Germinal center (tissue), 1 donor: ENCODE measurements around the gene P3H2.

Experiments
- DNase-seq: peaks from one replicate; pipeline ENCODE4 v3.0.0; 2012; ENCODE audit warnings: mixed read lengths, low spot score

P3H2 gene

DNA sequence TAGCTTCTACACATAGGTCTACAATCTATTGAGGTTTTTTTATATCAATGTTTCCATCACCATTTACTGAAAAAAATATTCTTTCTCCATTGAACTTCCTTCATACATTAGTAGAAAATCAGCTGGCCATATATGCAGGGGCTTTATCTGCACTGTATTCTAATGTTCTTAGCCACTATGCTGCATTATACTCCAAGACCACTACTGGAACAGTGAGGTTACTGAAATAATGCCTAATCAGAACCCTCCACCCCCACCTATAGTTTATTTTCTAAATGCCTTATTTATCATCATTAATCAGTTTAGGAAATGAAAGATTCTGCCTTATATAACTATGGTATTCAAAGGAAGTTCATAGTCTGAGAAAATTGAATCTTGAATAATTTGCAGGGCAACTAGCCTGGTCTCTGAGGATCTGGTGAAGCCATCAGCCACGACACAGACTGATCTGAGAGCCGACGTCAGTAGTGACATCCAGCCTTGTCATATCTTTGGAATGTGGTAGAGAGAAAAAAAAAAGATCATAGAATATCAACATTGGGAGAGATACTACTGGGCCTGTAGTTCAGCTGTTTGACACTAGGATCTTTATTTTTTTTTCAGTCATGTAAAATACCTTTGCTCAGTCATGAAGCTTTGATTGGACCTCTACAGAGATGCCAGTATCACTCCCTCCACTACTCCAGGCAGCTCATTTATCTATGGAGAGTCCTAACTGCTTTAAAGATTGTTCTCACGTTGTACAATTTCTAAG is 66.6 kb downstream of the P3H2 start:
- DNase-seq, result no peak

DNA sequence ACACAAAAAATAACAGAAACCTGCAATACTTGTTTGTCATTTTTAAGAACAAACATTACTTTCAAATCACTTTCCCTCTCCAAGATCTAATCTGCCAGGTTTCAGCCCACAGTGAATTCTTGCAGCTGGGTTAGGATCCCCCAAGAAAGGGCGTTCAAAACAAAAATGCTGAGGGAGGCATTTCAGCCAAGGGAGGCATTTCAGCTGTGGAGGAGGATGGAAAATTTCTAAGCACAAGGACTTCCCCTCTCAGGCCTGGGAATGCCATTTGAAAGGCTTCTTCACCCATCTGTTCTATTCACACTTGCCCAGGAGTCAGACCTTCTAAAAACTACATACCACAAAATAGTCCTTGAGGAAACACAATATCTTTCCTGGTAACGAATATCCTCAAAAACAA is 69.1 kb downstream of the P3H2 start:
- no peak for DNase-seq

DNA sequence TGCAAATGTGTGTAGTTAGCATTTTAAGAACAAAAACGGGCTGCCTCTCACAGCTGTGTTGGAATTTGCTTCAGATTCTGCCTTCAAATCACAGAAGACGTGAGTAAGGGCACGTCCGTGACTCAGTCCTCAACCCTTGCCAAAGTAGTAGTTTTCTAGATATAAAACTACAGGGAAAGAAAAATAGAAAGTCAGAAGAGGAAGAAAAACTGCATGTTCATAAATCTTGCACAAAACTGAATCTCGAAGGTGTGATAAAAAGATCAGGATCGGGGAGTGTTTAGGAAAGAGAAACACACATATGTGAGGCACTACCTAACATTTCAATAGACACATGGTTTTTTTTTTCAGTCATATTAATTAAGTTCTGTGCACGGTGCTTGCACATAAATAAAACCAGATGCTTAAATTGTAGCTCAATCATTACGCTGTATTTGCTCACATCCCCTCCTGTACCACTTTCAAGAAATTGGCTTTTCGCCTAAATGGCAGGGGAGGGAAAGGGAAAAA is 71.7 kb downstream of the P3H2 start:
- no peak for DNase-seq

DNA sequence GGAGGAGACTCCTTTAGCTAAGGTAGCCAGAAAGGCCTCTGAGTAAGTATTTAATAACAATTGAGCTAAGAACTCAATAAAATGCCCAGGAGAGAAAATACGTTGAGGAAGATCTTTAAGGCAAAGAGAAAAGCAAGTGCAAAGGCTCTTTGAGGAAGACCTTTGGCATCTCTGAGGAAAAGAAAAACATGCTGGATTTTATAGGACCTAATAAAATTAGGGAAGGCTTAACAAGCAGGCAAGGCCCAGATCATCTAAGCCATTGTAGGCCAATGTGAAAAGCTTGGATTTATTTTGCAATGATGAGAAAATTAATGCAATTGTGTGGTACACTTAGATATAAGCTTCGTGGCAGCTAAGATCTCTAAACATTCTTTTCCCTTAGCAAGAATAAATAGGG is 75.7 kb downstream of the P3H2 start:
- no peak for DNase-seq

DNA sequence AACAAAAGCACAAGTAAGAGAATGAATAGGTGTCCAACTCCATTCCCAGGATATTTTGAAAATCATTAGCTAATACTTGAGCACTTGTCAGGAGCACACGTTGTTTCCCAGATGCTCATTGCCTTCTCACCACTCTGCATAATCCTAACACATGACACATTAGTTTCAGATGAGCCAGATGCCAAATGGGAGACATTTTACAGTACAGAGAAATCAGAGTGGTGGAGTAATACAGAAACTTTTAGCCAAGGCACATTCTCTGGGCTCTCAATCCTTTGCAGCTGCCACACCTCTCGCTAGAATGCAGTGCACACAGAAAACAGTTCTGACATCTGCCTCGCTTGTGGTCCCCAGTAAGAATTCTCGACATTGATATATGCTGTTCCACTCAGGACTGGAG is 76.6 kb downstream of the P3H2 start:
- DNase-seq, result no peak

DNA sequence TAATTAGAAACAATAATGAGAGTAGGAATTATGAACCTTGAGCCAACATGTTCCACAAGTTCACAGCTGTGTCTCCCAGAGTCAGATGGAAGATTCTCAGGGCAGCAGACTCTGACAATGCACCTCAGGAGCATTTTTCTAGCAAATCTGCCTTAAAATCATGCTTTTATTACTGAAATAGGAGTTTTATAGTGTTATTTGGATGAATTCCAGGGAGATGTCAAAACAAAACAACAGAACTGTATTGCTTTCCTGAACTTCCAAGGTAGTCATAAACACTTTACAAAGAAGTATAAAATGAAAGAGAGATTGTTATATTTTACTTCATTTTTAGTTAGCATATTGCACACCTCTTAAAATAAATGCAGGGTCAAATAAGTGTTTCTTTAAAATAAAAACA is 77.0 kb downstream of the P3H2 start:
- no peak for DNase-seq

DNA sequence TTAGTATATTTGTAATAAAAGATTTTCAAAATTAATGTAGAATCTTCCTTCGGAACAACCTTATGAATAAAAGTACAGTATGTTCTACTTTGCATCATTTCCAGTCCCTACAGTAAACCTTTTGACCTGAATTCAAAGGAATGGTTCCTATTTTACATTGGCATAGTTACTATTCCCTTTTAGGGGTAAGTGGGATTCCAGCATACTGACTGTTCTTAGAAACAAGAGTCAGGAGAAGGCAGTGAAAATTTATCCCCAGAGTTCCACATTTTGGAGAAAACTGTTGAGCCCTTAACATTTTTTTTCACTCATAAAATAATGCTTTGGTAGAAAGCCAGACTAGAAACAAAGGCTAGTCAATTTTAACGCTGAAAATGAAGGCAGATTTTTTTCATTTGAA is 78.1 kb downstream of the P3H2 start:
- no peak for DNase-seq

DNA sequence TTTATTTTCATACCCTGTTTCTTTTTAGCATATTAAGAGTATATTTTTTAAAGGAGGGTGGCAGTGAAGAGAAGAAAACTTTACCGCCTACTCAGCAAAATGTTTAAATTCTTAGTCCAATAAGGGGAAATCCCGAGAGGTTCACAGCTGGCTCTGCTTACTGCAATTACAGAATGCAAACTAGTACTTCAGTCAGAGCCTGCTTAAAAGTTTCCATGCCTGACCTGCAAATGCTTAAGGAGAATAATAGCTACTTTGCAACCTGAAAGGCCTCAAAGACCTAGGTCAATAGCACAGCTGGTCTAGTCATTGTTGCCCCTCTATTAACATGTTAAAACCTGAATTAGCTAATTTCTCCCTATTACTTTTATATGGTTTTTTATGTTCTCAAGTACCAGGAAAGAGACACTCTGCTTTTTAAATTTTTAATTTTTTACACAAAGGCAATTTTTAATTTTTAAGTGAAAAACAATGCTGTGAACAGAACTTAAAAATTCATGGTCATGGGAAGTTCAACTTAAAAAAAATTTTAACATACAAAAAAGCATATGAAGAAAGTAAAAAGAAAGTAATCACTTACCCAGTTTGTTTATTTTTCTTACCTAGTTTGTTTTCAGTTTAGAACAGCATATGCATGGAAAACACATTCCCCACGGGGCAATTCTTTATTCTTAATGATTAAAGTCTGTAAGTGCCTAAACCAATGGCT is 79.2 kb downstream of the P3H2 start:
- no peak for DNase-seq

DNA sequence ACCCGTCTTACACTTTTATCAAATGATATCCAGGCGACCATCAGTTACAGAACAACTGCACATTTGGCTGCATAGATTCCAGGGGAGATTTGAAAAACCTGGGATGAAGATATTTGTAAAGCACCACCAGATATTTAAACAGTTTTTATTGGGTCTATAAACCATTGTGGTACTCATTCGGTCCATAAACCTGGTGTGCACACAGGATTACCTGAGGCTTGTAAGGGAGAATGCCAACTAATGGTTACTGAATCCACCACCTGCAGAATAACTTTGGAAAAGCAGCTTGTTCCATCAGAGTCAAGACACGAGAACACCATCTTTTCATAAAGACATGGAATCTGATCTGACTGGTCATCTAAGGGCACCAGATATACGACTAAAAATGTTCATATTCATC is 80.6 kb downstream of the P3H2 start:
- DNase-seq, result no peak

DNA sequence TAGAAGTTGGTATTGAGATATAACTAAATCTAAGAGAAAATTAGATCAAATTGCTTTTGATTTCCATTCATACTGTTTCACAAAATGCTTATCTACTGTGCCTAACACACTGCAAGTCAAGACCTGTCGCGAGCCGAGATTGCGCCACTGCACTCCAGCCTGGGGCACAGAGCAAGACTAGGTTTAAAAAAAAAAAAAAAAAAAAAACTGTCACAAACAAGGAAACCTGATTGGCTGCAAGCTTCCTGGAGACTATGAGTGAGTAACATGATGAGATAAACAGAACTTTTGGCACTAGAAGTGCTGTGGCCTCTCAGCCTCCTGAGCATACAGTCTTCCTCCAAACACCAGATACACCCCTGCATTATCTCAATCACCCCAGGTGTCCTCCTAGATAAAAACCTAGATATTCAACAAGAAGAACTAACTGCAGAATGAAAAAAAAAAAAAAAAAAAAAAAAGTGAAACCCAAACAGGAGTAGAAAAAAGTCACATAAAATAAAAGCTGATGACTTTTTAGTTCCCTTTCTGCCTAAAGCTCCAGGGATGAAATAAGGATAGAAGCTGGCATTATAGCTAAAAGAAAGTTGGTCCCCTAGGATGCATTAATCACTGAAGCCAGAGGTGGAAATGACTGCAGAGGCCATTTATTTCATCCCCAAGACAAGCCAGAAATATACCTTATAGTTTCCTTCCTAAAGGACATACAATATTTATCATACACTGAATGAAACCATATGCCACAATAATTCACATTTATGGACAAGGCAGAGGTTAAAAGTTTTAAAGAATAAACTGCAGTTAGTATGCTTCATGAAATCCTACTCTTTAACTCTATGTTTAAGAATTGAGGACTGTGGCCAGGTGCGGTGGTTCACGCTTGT is 82.4 kb downstream of the P3H2 start:
- DNase-seq, result no peak

DNA sequence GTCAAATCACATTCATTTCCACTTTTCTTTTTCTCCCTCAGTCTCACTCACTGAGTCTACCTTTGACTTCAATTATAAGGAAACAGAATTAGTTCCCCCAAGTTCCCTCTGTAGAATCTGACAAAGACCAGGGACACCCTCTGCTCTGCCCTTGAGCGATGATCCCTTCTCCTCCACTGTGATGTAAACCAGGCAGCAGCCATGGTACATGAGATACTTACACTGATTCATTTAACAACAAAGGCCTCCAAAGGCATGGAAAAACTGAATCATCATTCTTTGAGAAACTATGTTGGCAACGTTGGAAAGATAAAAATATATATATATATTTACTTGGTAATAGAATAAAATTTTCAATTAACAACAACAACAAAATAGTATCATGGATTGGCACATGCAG is 84.1 kb downstream of the P3H2 start:
- DNase-seq, result no peak

DNA sequence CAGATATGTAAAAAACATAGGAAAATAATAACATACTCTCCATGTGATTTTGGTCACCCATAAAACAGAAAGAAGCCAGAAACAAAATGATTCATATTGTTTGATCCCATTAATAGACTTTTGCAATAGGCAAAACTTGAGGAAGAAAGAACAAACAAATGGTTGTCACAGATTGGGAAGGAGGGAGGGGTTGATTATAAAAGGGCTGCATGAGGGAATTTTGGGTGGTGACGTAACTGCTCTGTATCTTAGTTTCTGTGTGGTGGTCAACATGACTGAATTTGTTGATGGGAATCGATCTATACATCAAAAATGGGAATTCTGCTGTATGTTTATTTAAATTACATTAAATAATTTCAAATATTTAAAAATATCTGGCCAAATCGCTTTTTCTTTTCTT is 86.3 kb downstream of the P3H2 start:
- no peak for DNase-seq

DNA sequence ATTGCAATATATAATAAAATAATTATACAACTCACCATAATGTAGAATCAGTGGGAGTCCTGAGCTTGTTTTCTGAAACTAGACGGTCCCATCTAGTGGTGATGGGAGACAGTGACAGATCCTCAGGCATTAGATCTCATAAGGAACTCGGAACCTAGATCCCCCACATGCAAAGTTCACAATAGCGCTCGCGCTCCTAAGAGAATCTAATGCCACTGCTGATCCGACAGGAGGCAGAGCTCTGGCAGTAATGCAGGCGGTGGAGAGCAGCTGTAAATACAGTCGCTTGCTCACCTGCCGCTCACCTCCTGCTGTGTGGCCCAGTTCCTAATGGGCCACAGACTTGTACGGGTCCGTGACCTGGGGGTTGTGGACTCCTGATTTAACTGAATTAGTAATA is 87.8 kb downstream of the P3H2 start:
- no peak for DNase-seq

DNA sequence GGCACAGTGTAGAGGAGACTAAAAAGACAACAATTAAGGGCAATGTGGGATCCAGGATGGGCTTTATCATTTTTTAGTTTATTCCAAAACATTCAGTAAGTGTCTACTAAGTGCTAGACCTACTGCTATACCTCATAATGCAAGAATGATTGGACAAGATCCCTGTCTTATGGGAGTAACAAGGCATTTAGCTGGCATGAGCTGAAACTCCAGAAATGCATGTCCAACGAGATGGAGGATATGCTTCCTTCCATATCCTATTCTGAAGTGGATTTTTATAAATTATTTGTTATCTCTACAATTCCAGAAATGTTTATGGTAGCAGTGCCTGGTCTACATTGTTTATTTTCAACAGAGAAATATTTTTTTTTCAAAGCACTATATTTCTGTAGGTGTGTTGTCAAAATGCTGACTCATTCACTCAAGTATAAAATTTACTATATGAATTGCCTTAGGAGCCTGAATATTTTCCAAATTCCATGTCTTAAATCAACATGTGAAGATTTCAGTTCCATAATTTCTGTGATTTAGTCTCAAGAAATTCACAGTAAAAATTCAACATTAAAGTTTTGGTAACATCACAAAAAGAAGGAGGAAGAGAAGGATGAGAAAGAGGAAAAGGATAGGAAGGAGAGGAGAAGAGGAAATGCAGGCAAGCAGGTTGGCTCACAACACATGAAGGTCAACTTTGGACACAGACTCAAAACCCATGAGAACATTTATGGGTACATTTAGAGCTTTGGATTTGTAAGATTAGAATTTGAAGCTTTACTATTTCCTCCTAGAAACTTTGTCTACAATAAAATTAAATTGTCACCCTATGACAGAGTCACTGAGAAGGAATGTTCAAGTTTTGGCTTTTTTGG is 88.6 kb downstream of the P3H2 start:
- DNase-seq, result no peak

DNA sequence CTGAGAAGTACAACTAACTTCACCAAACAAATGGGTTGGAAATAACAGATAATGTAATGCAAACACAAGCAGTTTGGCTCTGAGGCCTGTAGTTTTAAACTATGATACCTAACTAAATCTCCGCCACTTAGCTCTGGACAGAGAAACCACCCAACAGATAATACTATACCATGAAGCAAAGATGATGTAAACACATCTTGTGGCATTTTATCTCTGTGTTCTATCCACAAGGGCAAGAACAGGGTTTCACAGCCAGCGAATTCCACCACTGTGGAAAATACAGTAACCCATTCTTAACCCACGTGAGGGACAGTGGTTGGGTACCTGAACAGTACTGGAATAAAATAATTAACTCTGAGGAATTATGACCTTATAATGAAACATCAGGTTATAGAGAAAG is 93.6 kb downstream of the P3H2 start:
- DNase-seq, result no peak

DNA sequence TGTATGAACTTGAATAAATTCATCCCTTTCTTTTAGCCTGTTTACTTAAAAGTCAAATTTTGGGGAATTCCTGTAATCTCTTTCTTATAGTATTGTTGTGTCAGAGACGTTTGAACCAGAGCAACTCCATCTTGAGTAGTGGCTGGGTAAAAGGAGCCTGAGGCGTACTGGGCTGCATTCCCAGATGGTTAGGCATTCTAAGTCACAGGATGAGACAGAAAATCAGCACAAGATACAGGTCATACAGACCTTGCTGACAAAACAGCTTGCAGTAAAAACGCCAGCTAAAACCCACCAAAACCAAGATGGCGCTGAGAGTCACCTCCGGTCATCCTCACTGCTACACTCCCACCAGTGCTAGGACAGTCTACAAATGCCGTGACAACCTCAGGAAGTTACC is 94.5 kb downstream of the P3H2 start:
- no peak for DNase-seq

DNA sequence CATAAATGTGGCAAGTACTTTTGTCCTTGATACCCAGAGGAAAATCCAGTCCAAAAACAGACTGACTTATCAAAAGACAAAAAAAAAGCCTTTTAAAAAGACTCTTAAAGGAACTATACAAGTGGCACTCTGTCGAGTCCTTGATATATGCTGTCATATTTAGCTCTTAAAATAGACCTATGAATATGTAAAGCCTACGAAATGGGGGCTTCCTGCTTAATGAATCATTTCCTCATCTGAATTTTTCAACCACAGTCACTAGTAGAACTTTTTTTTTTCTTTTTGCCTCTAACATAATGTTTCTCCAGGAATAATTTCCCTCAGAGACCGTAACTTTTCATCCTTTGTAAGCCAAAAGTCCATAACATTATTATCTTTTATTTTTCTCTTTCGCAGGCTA is 95.8 kb downstream of the P3H2 start:
- DNase-seq, result no peak

DNA sequence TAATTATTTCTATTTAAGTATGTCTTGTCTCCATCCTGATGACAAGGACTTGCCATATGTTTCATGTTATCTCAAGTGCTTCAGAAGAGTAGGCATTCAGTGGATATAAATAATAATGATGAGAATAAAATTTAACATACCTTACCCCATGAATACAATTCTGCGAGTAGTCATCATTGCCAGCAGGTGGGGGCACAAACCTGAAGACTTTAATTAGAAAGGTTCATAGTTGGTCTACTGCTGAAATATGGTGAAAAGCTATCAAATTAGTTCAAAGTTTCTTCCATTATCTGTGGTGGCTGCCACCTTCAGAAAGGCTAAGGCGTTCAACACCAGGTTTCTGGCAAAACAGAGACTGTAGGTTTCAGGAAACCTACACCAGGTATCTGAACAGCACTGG is 100.9 kb downstream of the P3H2 start:
- no peak for DNase-seq

DNA sequence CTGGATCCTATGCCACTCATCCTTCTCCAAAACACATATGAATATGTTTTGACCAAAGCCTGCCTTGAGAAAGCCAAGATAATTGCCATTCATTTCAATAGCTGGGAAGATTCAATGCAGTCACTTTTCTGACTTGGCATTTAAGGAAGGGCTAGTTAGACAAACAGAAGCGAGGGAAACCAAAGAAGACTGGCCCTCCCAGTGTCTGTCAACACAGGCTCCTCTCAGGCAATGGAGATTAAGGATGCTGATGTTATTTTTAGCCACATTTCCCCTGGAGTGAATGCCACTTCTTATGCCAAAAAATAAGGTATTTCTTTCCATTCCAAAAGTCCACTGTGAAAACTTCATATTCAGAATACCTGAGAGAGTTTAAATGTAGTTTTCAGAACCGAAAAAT is 101.7 kb downstream of the P3H2 start:
- no peak for DNase-seq

DNA sequence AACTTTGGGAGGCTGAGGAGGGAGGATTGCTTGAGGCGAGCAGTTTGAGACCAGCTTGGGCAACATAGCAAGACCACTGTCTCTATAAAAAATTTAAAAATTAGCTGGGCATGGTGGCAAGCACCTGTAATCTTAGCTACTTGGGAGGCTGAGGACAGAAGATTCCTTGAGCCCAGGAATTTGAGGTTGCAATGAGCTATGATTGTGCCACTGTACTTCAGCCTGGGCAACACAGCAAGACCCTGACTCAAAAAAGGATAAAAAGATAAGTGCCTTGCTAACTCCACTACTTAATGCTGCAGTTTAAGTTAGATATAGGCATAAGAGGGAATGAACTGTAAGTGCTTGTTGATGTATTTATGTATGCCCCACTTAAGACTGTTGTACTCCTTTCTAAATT is 102.2 kb downstream of the P3H2 start:
- DNase-seq, result no peak

DNA sequence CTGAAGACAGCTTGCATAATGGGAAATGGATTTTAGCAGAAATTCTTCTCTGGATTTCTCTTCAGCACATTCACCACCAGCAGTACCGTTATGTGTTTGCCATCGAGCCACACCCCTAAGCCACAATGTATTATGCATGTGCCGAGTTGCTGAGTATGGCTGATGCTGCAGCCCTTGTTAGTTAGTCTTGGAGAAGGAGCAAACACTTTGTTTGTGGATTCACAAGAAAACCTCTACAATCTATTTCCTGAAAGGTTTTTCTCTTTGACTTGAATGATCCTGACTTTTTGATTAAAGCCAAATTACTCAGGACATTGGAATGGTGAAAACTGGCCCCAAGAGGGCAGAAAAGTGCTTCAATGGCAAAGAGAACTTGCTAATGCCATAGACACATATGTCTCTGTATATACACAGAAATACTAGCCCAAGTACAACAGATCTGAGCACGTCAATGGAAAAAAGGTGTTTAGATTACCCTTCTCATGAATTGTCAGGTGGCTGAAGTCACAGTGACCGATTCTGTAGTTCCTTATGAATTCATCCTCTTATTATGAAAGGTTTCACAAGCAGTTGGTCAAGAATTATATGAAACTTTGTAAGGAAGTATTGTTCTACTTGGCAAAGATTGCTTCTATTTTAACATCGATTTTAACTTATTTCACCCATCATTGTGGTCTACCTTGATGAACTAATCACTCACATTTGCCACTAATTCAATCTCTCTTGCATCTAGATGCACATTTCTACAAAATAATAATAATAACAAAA is 103.0 kb downstream of the P3H2 start:
- DNase-seq, result no peak
